Activated CD4-positive, alpha-beta memory T cell treated with anti-CD3 and anti-CD28 coated beads, Interleukin-2, amount 10 ng/mL, durations not matched to agents 7 days and 5 days (primary cell): Measurements from ENCODE around the gene FMOD. TPM values are rescaled to one million over a fixed set of nuclear protein-coding genes. Genes with fewer than 3 reads are reported as not detected.

ENCODE experiments used
- CTCF ChIA-PET: fragments of 350-600 bp; sonication (Branson Sonifier 250); formaldehyde crosslinking; loops from one replicate; lab custom pipeline; 2021; ENCODE audit warnings: antibody characterized with exemption, inconsistent platforms; lab: Charles Lee
- POLR2A ChIA-PET: fragments of 350-600 bp; sonication (Branson Sonifier 250); formaldehyde crosslinking; loops from one replicate; lab custom pipeline; 2021; ENCODE audit warnings: antibody characterized with exemption; lab: Charles Lee
- DNase-seq: peaks from one replicate; pipeline ENCODE4 v3.0.0-alpha.2; 2020
- H3K27ac Mint-ChIP-seq: one replicate; pipeline ENCODE4 v1.8.0; 2021; ENCODE audit warnings: mild to moderate bottlenecking, mixed read lengths
- H3K27me3 Mint-ChIP-seq: one replicate; pipeline ENCODE4 v1.8.0; 2021; ENCODE audit warnings: mixed read lengths
- H3K36me3 Mint-ChIP-seq: one replicate; pipeline ENCODE4 v1.8.0; 2021; ENCODE audit warnings: low read depth, mixed read lengths
- H3K4me1 Mint-ChIP-seq: one replicate; pipeline ENCODE4 v1.8.0; 2021; ENCODE audit warnings: mixed read lengths
- H3K4me3 Mint-ChIP-seq: one replicate; pipeline ENCODE4 v1.8.0; 2021; ENCODE audit warnings: mild to moderate bottlenecking, mixed read lengths
- H3K9me3 Mint-ChIP-seq: one replicate; pipeline ENCODE4 v1.8.0; 2021; ENCODE audit warnings: mixed read lengths
- total RNA-seq, 2 experiments: library from RNA; stranded (reverse); gene quantifications; one replicate each; pipeline ENCODE4 v1.2.3, GENCODE V29; 2021

The FMOD gene
- total RNA-seq, 2 experiments from 2014 or later = 0.23 to 0.45 TPM

GRCh38 chr1:203335503-203335902 is 15.4 kb downstream of the FMOD start:
- DNase-seq = no peak
- Mint-ChIP-seq H3K9me3 (no peaks in the 10 kb centered on the region), H3K27me3 (peaks cover 7% of the 10 kb centered on the region), H3K4me3 (no peak overlapping the region), H3K27ac (no peak overlapping the region), H3K36me3 (no peaks in the 10 kb centered on the region), H3K4me1 (peaks cover 23% of the 10 kb centered on the region)
- ChIA-PET POLR2A (interaction anchor here (0.6 to 5.8 kb wide), 11 partner anchors 10 to 68 kb away, joined by 3 to 48 read pairs (median 5); partner anchors contain the start of gene BTG2), CTCF (interaction anchor here (1.1 to 16.4 kb wide), 8 partner anchors 10 to 152 kb away, joined by 5 to 512 read pairs (median 66); no protein-coding TSS in a partner anchor)

- Mint-ChIP-seq H3K27me3 (no peaks in the 10 kb centered on the region), H3K36me3 (no peaks in the 10 kb centered on the region), H3K9me3 (no peaks in the 10 kb centered on the region), H3K4me3 (no peak overlapping the region), H3K4me1 (peaks cover 32% of the 10 kb centered on the region), H3K27ac (no peak overlapping the region)
- no peak for DNase-seq
- POLR2A ChIA-PET = interaction anchor here (0.6 to 1.1 kb wide), 2 partner anchors 15 to 42 kb away, joined by 3 to 6 read pairs; no protein-coding TSS in a partner anchor
- CTCF ChIA-PET = interaction anchor here (12.4 kb wide), 1 partner anchor 61 kb away, joined by 238 read pairs; no protein-coding TSS in a partner anchor
Measured at GRCh38 chr1:203331224-203331623, 19.7 kb downstream of the FMOD start.

GRCh38 chr1:203328714-203329122 is 22.2 kb downstream of the FMOD start:
- Mint-ChIP-seq H3K27ac (no peak overlapping the region), H3K9me3 (no peaks in the 10 kb centered on the region), H3K4me3 (no peak overlapping the region), H3K27me3 (no peaks in the 10 kb centered on the region), H3K4me1 (peaks cover 49% of the 10 kb centered on the region), H3K36me3 (no peaks in the 10 kb centered on the region)
- CTCF ChIA-PET = interaction anchor here (1.4 to 12.4 kb wide), 7 partner anchors 9 to 59 kb away, joined by 4 to 238 read pairs (median 9); partner anchors contain the start of gene BTG2
- POLR2A ChIA-PET = interaction anchor here (1.8 to 10.2 kb wide), 5 partner anchors 19 to 276 kb away, joined by 5 to 433 read pairs (median 94); partner anchors contain the start of gene BTG2
- no peak for DNase-seq

GRCh38 chr1:203327684-203328457 is 23.1 kb downstream of the FMOD start:
- Mint-ChIP-seq H3K27me3 (no peaks in the 10 kb centered on the region), H3K27ac (peak overlapping the region; percentile 95), H3K9me3 (no peaks in the 10 kb centered on the region), H3K4me3 (peak overlapping the region; percentile 75), H3K4me1 (peaks cover 57% of the 10 kb centered on the region), H3K36me3 (no peaks in the 10 kb centered on the region)
- DNase-seq = peak; percentile 80
- ChIA-PET CTCF (interaction anchor here (0.6 to 12.4 kb wide), 19 partner anchors 10 to 160 kb away, joined by 3 to 238 read pairs (median 5); partner anchors contain the start of gene BTG2), POLR2A (interaction anchor here (1.3 to 10.2 kb wide), 10 partner anchors 8 to 355 kb away, joined by 4 to 433 read pairs (median 36); partner anchors contain the start of gene BTG2)

- no peaks in the 10 kb centered on the region for H3K27me3 Mint-ChIP-seq
- H3K4me1 Mint-ChIP-seq = peaks cover 65% of the 10 kb centered on the region
Measured at GRCh38 chr1:203326830-203327683, 23.9 kb downstream of the FMOD start.

GRCh38 chr1:203325418-203326091 is 25.4 kb downstream of the FMOD start:
- no peaks in the 10 kb centered on the region for H3K36me3 Mint-ChIP-seq
- H3K27ac Mint-ChIP-seq = peak overlapping the region; percentile 47
- no peaks in the 10 kb centered on the region for H3K9me3 Mint-ChIP-seq
- H3K4me1 Mint-ChIP-seq = peaks cover 80% of the 10 kb centered on the region
- peak overlapping the region; percentile 33 for H3K4me3 Mint-ChIP-seq
- DNase-seq = no peak
- CTCF ChIA-PET = interaction anchor here (0.7 to 12.4 kb wide), 12 partner anchors 12 to 162 kb away, joined by 3 to 238 read pairs (median 6); partner anchors contain the start of gene BTG2
- no peaks in the 10 kb centered on the region for H3K27me3 Mint-ChIP-seq
- POLR2A ChIA-PET = interaction anchor here (1.2 to 10.2 kb wide), 8 partner anchors 9 to 301 kb away, joined by 4 to 433 read pairs (median 50); partner anchors contain the start of gene BTG2

More at GRCh38 chr1:203326830-203327683, 23.9 kb downstream of the FMOD start:
- ChIA-PET CTCF (interaction anchor here (0.6 to 12.4 kb wide), 19 partner anchors 10 to 161 kb away, joined by 3 to 238 read pairs (median 5); partner anchors contain the start of gene BTG2), POLR2A (interaction anchor here (1.3 to 10.2 kb wide), 10 partner anchors 9 to 355 kb away, joined by 4 to 433 read pairs (median 36); partner anchors contain the start of gene BTG2)
- DNase-seq = peak; percentile 95
- H3K4me3 Mint-ChIP-seq = peak overlapping the region; percentile 75
- peak overlapping the region; percentile 95 for H3K27ac Mint-ChIP-seq
- no peaks in the 10 kb centered on the region for H3K36me3 Mint-ChIP-seq
- no peaks in the 10 kb centered on the region for H3K9me3 Mint-ChIP-seq

GRCh38 chr1:203325026-203325417 is 25.9 kb downstream of the FMOD start:
- Mint-ChIP-seq H3K4me3 (peak overlapping the region; percentile 33), H3K27ac (peak overlapping the region; percentile 47), H3K36me3 (no peaks in the 10 kb centered on the region), H3K4me1 (peaks cover 86% of the 10 kb centered on the region), H3K9me3 (no peaks in the 10 kb centered on the region), H3K27me3 (no peaks in the 10 kb centered on the region)
- DNase-seq = peak; percentile 77
- POLR2A ChIA-PET = interaction anchor here (1.2 to 10.2 kb wide), 7 partner anchors 11 to 301 kb away, joined by 4 to 433 read pairs (median 53); partner anchors contain the start of gene BTG2
- CTCF ChIA-PET = interaction anchor here (0.6 to 12.4 kb wide), 14 partner anchors 11 to 162 kb away, joined by 3 to 238 read pairs (median 5); partner anchors contain the start of gene BTG2

- Mint-ChIP-seq H3K4me1 (peaks cover 92% of the 10 kb centered on the region), H3K9me3 (no peaks in the 10 kb centered on the region), H3K36me3 (no peaks in the 10 kb centered on the region), H3K4me3 (peak overlapping the region; percentile 16), H3K27ac (peak overlapping the region; percentile 67), H3K27me3 (no peaks in the 10 kb centered on the region)
- DNase-seq = peak; percentile 34
- ChIA-PET CTCF (interaction anchor here (0.6 to 12.4 kb wide), 13 partner anchors 14 to 163 kb away, joined by 3 to 238 read pairs (median 6); partner anchors contain the start of gene BTG2), POLR2A (interaction anchor here (1.2 to 10.2 kb wide), 7 partner anchors 12 to 302 kb away, joined by 4 to 433 read pairs (median 53); partner anchors contain the start of gene BTG2)
Measured at GRCh38 chr1:203324105-203325025, 26.6 kb downstream of the FMOD start.

- Mint-ChIP-seq H3K4me3 (no peak overlapping the region), H3K36me3 (no peaks in the 10 kb centered on the region), H3K9me3 (no peaks in the 10 kb centered on the region), H3K4me1 (peaks cover 92% of the 10 kb centered on the region), H3K27me3 (peaks cover 3% of the 10 kb centered on the region), H3K27ac (peak overlapping the region; percentile 27)
- no peak for DNase-seq
- ChIA-PET CTCF (interaction anchor here (0.9 to 12.4 kb wide), 5 partner anchors 14 to 163 kb away, joined by 4 to 238 read pairs (median 76); partner anchors contain the start of gene BTG2), POLR2A (interaction anchor here (4.7 to 10.2 kb wide), 6 partner anchors 12 to 53 kb away, joined by 23 to 433 read pairs (median 74); partner anchors contain the start of gene BTG2)
Measured at GRCh38 chr1:203323587-203323986, 27.3 kb downstream of the FMOD start.

GRCh38 chr1:203322500-203323179 is 28.3 kb downstream of the FMOD start:
- peaks cover 3% of the 10 kb centered on the region for H3K27me3 Mint-ChIP-seq
- H3K9me3 Mint-ChIP-seq = no peaks in the 10 kb centered on the region

More at GRCh38 chr1:203322500-203323179, 28.3 kb downstream of the FMOD start:
- H3K27ac Mint-ChIP-seq = peak overlapping the region; percentile 83
- ChIA-PET POLR2A (interaction anchor here (8.7 to 10.2 kb wide), 3 partner anchors 13 to 53 kb away, joined by 94 to 433 read pairs (median 383); partner anchors contain the start of gene BTG2), CTCF (interaction anchor here (1.4 to 12.4 kb wide), 5 partner anchors 11 to 53 kb away, joined by 4 to 238 read pairs (median 76); partner anchors contain the start of gene BTG2)
- H3K4me3 Mint-ChIP-seq = no peak overlapping the region
- peaks cover 85% of the 10 kb centered on the region for H3K4me1 Mint-ChIP-seq
- DNase-seq = no peak
- no peaks in the 10 kb centered on the region for H3K36me3 Mint-ChIP-seq
